Measurements from ENCODE around the gene OR52A1.
A peak's percentile ranks its signal among the peaks of the same experiment; 100 is the strongest.

The OR52A1 gene

GRCh38 chr11:5131584-5132335 is 22.8 kb downstream of the OR52A1 start:
- DNase-seq (ENCODE audit: low spot score): no peak

GRCh38 chr11:5129457-5129877 is 25.1 kb downstream of the OR52A1 start:
- no peak for DNase-seq (ENCODE audit: low spot score)

- DNase-seq (ENCODE audit: low spot score): no peak
Measured at GRCh38 chr11:5124891-5125620, 29.5 kb downstream of the OR52A1 start.

GRCh38 chr11:5123802-5124521 is 30.6 kb downstream of the OR52A1 start:
- DNase-seq (ENCODE audit: low spot score): peak; percentile 9

- DNase-seq (ENCODE audit: low spot score): no peak
Measured at GRCh38 chr11:5118893-5119292, 35.7 kb downstream of the OR52A1 start.

GRCh38 chr11:5117588-5117987 is 37.0 kb downstream of the OR52A1 start:
- no peak for DNase-seq (ENCODE audit: low spot score)

GRCh38 chr11:5115339-5115738 is 39.2 kb downstream of the OR52A1 start:
- DNase-seq (ENCODE audit: low spot score): no peak

- no peak for DNase-seq (ENCODE audit: low spot score)
Measured at GRCh38 chr11:5107285-5107684, 47.3 kb downstream of the OR52A1 start.

GRCh38 chr11:5103066-5103465 is 51.5 kb downstream of the OR52A1 start:
- DNase-seq (ENCODE audit: low spot score): no peak

GRCh38 chr11:5102246-5102645 is 52.3 kb downstream of the OR52A1 start:
- no peak for DNase-seq (ENCODE audit: low spot score)

- DNase-seq (ENCODE audit: low spot score): no peak
Measured at GRCh38 chr11:5096011-5096410, 58.5 kb downstream of the OR52A1 start.
